GM18867 (cell line): ENCODE results near the gene SPOCK1.

Source experiments
- ATAC-seq: cut with Tn5 transposase; IDR thresholded peaks from one replicate; pipeline ENCODE4 v1.9.1; 2021; ENCODE audit warnings: mild to moderate bottlenecking, moderate library complexity; ENCODE audit not compliant: unreplicated experiment

Gene SPOCK1

GRCh38 chr5:137134920-137135532, 364.1 kb downstream of the SPOCK1 start:
- no peak for ATAC-seq

GRCh38 chr5:137129886-137130680, 369.0 kb downstream of the SPOCK1 start:
- no peak for ATAC-seq

- no peak for ATAC-seq
Observed at GRCh38 chr5:137128012-137128411, 371.1 kb downstream of the SPOCK1 start.

DNA sequence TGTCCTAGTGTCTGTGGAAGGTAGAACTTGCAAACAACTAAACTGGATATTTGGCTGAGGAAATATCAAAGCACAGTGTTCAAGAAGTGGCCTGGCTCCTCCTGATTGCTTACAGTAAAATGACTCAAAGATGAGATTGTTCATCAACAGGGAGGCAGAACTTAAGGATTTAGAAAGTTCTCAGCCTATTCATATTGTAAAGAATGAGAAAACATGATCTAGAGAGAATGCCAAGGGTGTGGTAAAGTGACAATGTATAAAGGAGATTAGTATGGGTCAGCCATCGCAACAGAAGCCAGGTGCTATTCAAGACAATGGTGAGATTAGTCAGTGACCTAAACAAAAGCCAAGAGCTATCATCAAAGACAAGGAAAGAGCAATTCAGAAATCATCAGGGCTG, 372.3 kb downstream of the SPOCK1 start:
- ATAC-seq: no peak

DNA sequence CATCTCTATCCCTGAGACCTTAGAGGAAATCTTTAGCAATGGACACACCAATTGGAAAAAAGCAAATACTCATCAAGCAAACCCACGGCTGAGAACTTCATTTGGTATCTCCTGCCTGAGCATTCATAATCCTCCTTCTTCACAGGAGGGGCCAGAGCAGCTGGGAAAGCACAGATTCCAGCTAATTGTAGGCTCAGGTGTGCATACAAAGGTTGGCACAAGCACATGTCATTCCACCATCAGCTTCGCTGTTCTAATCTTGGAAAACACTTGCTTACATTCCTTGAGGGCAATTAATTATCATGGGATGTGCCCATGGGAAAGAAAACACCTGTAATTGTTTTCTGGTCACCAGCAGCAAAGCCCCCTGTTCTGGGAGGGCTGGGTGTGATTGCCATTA, 376.6 kb downstream of the SPOCK1 start:
- no peak for ATAC-seq

GRCh38 chr5:137122075-137122474, 377.1 kb downstream of the SPOCK1 start:
- no peak for ATAC-seq

GRCh38 chr5:137119321-137119720, 379.8 kb downstream of the SPOCK1 start:
- ATAC-seq: no peak

DNA sequence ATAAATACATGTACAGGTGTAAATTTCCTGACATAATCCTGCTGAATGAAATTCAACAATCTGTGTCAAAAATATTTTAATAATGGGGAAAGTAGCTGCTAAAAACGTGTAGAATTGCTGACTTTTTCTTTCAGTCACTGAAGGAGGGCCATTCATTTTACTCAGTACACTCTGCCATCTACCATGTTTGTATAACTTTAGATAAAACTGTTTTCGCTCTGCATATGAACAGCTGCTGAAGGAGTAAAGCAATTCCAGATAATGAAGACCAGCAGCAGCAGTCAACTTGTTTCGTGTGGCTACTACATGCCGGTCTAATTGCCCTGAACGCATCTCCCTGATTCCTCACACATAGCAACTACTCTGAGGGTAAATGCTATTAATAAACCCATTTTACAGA, 380.5 kb downstream of the SPOCK1 start:
- no peak for ATAC-seq

DNA sequence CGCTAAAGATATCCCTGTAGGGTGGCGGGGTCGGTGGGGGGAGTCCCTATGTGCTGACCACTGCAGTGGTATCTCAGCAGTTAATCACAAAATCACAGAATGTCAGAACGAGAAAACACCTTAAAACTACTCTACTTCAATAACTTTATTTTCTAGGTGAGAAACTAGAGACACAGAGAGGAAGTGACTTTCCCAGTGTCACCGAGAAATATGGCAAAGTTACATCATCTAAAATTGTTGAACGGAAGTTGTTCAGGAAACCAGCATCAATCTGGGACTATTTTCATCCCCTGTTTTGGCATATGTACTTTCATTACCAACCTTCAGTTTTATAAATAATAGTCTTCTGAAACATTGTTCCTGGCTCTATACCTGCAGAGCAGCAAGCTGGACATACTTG, 384.0 kb downstream of the SPOCK1 start:
- no peak for ATAC-seq

GRCh38 chr5:137114529-137114928, 384.6 kb downstream of the SPOCK1 start:
- no peak for ATAC-seq

GRCh38 chr5:137113939-137114338, 385.2 kb downstream of the SPOCK1 start:
- ATAC-seq: no peak

- no peak for ATAC-seq
Observed at GRCh38 chr5:137113161-137113560, 386.0 kb downstream of the SPOCK1 start.

DNA sequence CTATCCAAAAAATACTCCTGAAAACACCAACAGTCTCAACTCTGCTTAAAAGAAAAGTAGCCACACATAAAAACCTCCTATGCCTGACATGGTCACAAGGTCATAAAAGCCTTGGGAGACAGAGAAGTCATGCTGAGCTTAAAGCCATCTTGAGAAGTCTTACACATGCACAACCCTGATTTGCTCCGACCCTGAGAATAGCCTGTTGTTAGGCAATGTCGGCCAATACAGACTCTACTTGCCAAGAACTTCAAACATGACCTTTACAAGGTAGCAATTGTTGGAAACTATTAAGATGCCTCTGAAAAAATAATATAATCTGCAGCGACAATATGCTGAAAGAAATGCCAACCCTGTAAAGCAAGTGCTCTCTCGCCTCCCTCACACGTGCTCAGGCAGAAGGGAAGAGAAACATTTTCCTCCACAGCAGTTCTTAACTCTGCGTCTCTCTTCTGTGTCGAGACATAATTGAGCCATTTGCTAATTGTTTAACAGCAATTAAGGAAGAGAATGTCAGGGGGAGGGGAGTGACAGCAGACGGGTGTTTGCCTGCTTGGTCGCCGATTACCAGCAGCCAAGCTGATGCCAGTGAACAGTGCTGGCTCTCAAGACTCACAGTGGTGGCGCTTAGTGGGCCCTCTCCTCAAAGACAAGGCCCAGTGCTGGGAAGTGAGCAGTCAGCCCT, 393.6 kb downstream of the SPOCK1 start:
- no peak for ATAC-seq

DNA sequence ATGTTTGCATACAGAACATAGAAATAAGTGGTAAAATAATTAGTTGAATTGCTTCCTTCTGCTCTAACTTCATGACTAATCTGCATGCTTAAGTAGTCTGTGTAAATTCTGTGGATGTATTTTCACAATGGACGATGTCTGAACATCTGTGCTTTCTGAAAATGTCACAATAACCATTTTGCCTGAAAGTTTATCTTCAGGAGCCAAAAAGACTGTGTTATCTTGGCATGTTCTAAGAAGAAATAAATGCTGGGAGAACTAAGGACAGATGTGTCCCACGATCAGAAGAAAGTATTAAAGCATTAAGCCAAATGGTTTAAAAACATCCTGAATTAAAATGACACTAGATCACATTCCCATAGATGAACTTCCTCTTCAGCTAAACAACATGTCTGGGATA, 397.6 kb downstream of the SPOCK1 start:
- no peak for ATAC-seq

DNA sequence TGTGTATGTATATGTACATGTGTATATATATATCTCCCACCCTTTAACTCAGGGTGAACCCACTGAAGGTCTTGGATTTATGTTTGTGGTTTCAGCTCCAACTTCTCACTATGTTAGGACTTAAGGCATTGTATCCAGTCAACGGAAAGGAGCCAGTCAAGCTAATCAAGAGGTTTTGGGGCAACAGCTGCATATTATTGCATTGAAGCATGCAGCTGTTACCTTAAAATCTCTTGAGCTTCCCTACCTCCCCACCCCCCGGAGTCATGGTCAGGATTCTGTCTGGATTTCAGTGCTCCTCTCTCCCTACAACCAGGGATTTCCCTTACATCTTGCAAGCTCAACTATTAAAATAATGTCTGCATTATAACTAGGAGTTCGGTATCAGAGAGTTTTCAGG, 399.5 kb downstream of the SPOCK1 start:
- no peak for ATAC-seq

GRCh38 chr5:137098663-137099062, 400.5 kb downstream of the SPOCK1 start:
- no peak for ATAC-seq

DNA sequence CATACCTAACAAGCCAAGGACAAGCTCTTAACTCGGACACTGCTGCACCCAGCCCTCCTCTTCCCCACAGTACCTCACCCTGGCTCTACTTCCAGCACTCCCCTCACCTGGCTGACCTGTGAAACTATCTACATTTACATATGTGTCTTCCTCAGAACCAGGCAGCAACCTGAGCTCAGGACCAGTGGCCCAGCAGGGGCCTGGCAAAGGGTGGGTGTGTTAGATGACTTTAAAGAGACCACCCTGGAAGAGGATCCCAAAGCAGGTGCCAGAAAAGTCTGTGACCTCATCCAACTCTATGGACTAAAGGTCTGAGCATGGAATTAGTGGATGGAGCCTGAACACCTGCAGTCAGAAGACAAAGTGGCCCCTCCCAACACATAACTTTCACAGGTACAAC, 400.9 kb downstream of the SPOCK1 start:
- no peak for ATAC-seq

DNA sequence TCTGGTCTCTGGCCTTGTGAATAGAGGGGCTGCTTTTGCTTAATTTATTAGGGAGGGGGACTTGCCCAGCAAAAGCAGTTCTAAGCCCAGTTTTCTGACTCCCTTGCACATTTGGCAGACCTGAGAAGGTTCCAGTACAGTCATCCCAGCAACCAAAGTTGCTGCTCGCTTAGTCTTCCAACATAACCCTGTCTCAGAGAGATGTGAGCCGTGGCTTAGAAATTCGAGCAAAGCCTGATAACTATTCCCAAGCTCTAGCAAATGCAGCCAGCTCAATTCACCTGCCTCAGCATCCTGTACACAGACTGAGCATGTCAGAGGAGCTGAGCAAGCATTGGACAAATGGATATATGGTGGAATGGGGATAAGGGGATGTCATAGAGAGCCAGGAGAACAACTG, 401.9 kb downstream of the SPOCK1 start:
- ATAC-seq: no peak

DNA sequence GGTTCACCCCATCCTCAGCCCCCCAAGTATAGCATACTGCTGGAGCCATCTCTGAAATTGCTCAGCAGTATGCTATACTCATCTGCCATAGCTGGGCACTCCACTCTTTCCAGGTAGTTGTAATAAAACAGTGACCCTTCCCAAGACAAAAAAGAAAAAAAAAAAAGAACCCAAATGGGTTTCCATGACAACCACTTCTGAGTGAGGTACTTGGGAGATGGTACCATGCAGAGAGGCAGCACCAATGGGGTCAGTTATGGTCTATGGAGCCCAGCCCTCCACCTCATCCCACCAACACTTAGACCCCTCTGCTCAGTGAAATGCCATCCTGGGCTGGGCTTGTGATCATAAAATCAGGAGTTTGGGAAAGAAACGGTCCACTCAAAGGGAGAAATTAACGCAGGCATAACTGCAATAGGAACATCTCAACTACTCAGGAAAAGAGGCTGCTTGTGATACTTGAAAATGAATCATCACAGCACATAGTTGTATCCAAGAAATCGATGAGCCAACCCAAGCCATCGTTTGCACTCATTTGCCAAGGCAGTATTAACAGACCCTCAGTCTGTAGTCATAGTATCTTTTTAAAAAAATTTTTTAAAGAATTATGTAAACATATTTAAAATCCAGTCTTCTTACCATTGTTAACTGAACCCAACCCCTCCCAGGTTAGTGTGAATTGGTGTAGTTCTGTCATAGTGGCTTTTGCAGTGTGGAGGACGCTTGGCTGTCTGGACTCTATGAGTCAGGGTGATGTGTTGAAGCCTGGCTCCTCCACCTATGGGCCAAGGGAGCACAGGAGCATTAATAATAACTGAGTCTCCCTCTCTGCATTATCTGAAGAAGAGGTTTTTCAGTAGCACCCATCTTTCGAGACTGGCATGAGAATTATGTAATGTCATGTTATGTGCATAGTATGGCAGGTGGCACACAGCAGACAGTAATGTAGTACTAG, 402.7 kb downstream of the SPOCK1 start:
- ATAC-seq: no peak

DNA sequence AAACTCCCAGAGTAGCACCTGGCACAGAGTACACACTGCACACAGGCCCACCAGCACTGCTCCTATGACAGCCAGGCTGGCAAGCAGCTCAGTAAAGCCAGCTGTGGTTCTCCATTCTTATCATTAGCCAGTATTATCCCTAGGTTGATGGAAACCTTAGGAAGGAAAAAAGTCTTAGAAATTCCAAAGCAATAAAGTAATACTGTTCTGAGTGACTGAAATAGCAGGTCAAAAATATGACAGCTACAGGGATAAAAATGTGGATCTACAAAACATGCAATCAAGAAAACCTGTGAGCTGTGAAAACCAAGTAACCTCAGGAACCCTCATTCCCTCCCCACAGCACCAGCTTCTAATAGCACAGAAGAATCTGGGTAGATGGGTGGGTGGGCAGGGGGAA, 403.5 kb downstream of the SPOCK1 start:
- no peak for ATAC-seq

- no peak for ATAC-seq
Observed at GRCh38 chr5:137092831-137093230, 406.3 kb downstream of the SPOCK1 start.
